ENCODE results near the gene SRP68. TPM values are rescaled to one million over a fixed set of nuclear protein-coding genes. Genes with fewer than 3 reads are reported as not detected.

The SRP68 gene
- total RNA-seq, 1 donor from 2014 or later, result 48.4 TPM

GRCh38 chr17:76090517-76091129, 18.3 kb upstream of the SRP68 start:
- H3K4me1 Mint-ChIP-seq (ENCODE audit: low read depth, unreplicated experiment), result no peaks in the 10 kb centered on the region
- no peak for DNase-seq
- no peak for TF ChIP-seq CTCF (IDR thresholded peaks at IDR 0.05; ENCODE audit: partially characterized antibody, unreplicated experiment)
- no peaks in the 10 kb centered on the region for H3K36me3 Mint-ChIP-seq (ENCODE audit: unreplicated experiment)
- no peak overlapping the region for H3K4me3 Mint-ChIP-seq (ENCODE audit: unreplicated experiment)
- H3K27ac Mint-ChIP-seq (ENCODE audit: unreplicated experiment), result no peak overlapping the region
- H3K9me3 Mint-ChIP-seq (ENCODE audit: unreplicated experiment), result no peaks in the 10 kb centered on the region
- peaks cover 11% of the 10 kb centered on the region for H3K27me3 Mint-ChIP-seq (ENCODE audit: unreplicated experiment)

- no peak for DNase-seq
- TF ChIP-seq CTCF (IDR thresholded peaks at IDR 0.05; ENCODE audit: partially characterized antibody, unreplicated experiment), result no peak
- no peak overlapping the region for H3K27ac Mint-ChIP-seq (ENCODE audit: unreplicated experiment)
- H3K4me3 Mint-ChIP-seq (ENCODE audit: unreplicated experiment), result no peak overlapping the region
- peaks cover 11% of the 10 kb centered on the region for H3K27me3 Mint-ChIP-seq (ENCODE audit: unreplicated experiment)
- H3K36me3 Mint-ChIP-seq (ENCODE audit: unreplicated experiment), result no peaks in the 10 kb centered on the region
- H3K4me1 Mint-ChIP-seq (ENCODE audit: low read depth, unreplicated experiment), result no peaks in the 10 kb centered on the region
- H3K9me3 Mint-ChIP-seq (ENCODE audit: unreplicated experiment), result no peaks in the 10 kb centered on the region
Observed at GRCh38 chr17:76089680-76090516, 17.6 kb upstream of the SRP68 start.

GRCh38 chr17:76088868-76089576, 16.7 kb upstream of the SRP68 start:
- no peak for TF ChIP-seq CTCF (IDR thresholded peaks at IDR 0.05; ENCODE audit: partially characterized antibody, unreplicated experiment)
- H3K4me3 Mint-ChIP-seq (ENCODE audit: unreplicated experiment), result no peak overlapping the region
- H3K36me3 Mint-ChIP-seq (ENCODE audit: unreplicated experiment), result peaks cover 5% of the 10 kb centered on the region
- no peaks in the 10 kb centered on the region for H3K4me1 Mint-ChIP-seq (ENCODE audit: low read depth, unreplicated experiment)
- no peak overlapping the region for H3K27ac Mint-ChIP-seq (ENCODE audit: unreplicated experiment)
- DNase-seq, result no peak
- no peaks in the 10 kb centered on the region for H3K9me3 Mint-ChIP-seq (ENCODE audit: unreplicated experiment)
- peaks cover 14% of the 10 kb centered on the region for H3K27me3 Mint-ChIP-seq (ENCODE audit: unreplicated experiment)

GRCh38 chr17:76088041-76088867, 15.9 kb upstream of the SRP68 start:
- no peak overlapping the region for H3K27ac Mint-ChIP-seq (ENCODE audit: unreplicated experiment)
- no peaks in the 10 kb centered on the region for H3K4me1 Mint-ChIP-seq (ENCODE audit: low read depth, unreplicated experiment)
- peaks cover 5% of the 10 kb centered on the region for H3K36me3 Mint-ChIP-seq (ENCODE audit: unreplicated experiment)
- no peaks in the 10 kb centered on the region for H3K9me3 Mint-ChIP-seq (ENCODE audit: unreplicated experiment)
- peaks cover 11% of the 10 kb centered on the region for H3K27me3 Mint-ChIP-seq (ENCODE audit: unreplicated experiment)
- TF ChIP-seq CTCF (IDR thresholded peaks at IDR 0.05; ENCODE audit: partially characterized antibody, unreplicated experiment), result no peak
- no peak for DNase-seq
- no peak overlapping the region for H3K4me3 Mint-ChIP-seq (ENCODE audit: unreplicated experiment)
